Lung (tissue), 13 donors: Measurements from ENCODE around the gene FOXB2. TPM values are rescaled to one million over a fixed set of nuclear protein-coding genes. Genes with fewer than 3 reads are reported as not detected.

Experiments used
- ATAC-seq: fragments of 200-7000 bp; cut with Tn5 transposase; one replicate; pipeline ENCODE4 v1.9.1; 2020; ENCODE audit warnings: moderate number of reproducible peaks; ENCODE audit not compliant: insufficient read depth, low FRiP score
- DNase-seq, 3 donors: peaks; one replicate each; pipeline ENCODE4 v3.0.0-alpha.2; 2013 to 2017
- H3K27ac ChIP-seq, 2 donors: one replicate each; pipeline ENCODE4 v1.5.1; 2013; ENCODE audit warnings: mild to moderate bottlenecking in 2 of 2, moderate library complexity in 2 of 2, control low read depth in 1 of 2, inconsistent platforms in 1 of 2, low read depth in 1 of 2, low read length in 1 of 2
- H3K27me3 ChIP-seq, 3 donors: one replicate each; pipeline ENCODE4 v1.5.1; 2013; ENCODE audit warnings: low read length in 2 of 3; ENCODE audit not compliant: control insufficient read depth in 3 of 3, insufficient read depth in 3 of 3
- H3K36me3 ChIP-seq, 4 donors: one replicate each; pipeline ENCODE4 v1.5.1; 2013; ENCODE audit warnings: low read length in 4 of 4, mild to moderate bottlenecking in 1 of 4, moderate library complexity in 1 of 4; ENCODE audit not compliant: control insufficient read depth in 4 of 4, insufficient read depth in 4 of 4
- H3K4me1 ChIP-seq, 5 donors: one replicate each; pipeline ENCODE4 v1.5.1; 2013; ENCODE audit warnings: low read length in 5 of 5, mild to moderate bottlenecking in 2 of 5, moderate library complexity in 1 of 5; ENCODE audit not compliant: control insufficient read depth in 5 of 5, insufficient read depth in 5 of 5
- H3K4me3 ChIP-seq: one replicate; pipeline ENCODE4 v1.5.1; 2013; ENCODE audit warnings: mild to moderate bottlenecking, control low read depth, moderate library complexity
- H3K9ac ChIP-seq, 2 donors: one replicate each; pipeline ENCODE4 v1.5.1; 2013; ENCODE audit warnings: low read length in 2 of 2, control low read depth in 1 of 2; ENCODE audit not compliant: insufficient read depth in 1 of 2
- H3K9me3 ChIP-seq, 4 donors: one replicate each; pipeline ENCODE4 v1.5.1; 2013; ENCODE audit warnings: low read length in 3 of 4, mild to moderate bottlenecking in 1 of 4, moderate library complexity in 1 of 4; ENCODE audit not compliant: control insufficient read depth in 4 of 4, insufficient read depth in 3 of 4
- CTCF ChIP-seq: IDR thresholded peaks from 2 replicates; pipeline ENCODE4 v1.5.1; 2012; ENCODE audit warnings: mild to moderate bottlenecking; ENCODE audit errors: control extremely low read depth, extremely low read depth
- WGBS, 2 donors: extraction: QIAGEN DNeasy Blood & Tissue Kit; methylation state at CpG; one replicate each; pipeline ENCODE4 v1.1.7; 2013; 5-methylcytosine and 5-hydroxymethylcytosine counted together
- polyA plus RNA-seq, 2 donors: library from polyadenylated mRNA; stranded (reverse); fragments of 200-250 nt; gene quantifications; one replicate each; pipeline ENCODE4 v1.2.1, GENCODE V29; 2013
- small RNA-seq: library from RNA; depleted of rRNA; stranded (forward); fragments of <200 nt; gene quantifications from one replicate; pipeline ENCODE3, GENCODE V24; 2014; ENCODE audit warnings: low replicate concordance
- total RNA-seq, 2 donors: library from RNA; depleted of rRNA in 1 of 2; stranded (reverse); fragments of >200 nt in 1 of 2; gene quantifications; one replicate each; pipeline ENCODE4 v1.2.1, GENCODE V29; 2014 to 2021
- donor health status: control.
- donor health status: control.
- donor health status: Bipolar disorder and iron deficiency.
- donor health status: healthy.
- donor health status: DM: yes; HTN: yes; CAD: no.

FOXB2 gene
- total and polyA plus RNA-seq, 4 donors: not detected

- no peaks in the 10 kb centered on the region for H3K9me3 ChIP-seq
- no peaks in the 10 kb centered on the region for H3K27me3 ChIP-seq
- no peaks in the 10 kb centered on the region for H3K36me3 ChIP-seq
- ATAC-seq (no peak), DNase-seq (no peak)
- no peak for TF ChIP-seq CTCF
- no peak overlapping the region for H3K9ac ChIP-seq
- H3K4me1 ChIP-seq: no peaks in the 10 kb centered on the region
- H3K27ac ChIP-seq: no peak overlapping the region
- H3K4me3 ChIP-seq: no peak overlapping the region
- 80 to 85% methylated on average over 6 of the region's 6 CpGs for WGBS, 2 donors
Observed at GRCh38 chr9:77063645-77064285, 44.3 kb downstream of the FOXB2 start.

- no peaks in the 10 kb centered on the region for H3K9me3 ChIP-seq
- no peak overlapping the region for H3K27ac ChIP-seq
- H3K4me3 ChIP-seq: no peak overlapping the region
- no peaks in the 10 kb centered on the region for H3K36me3 ChIP-seq
- no peaks in the 10 kb centered on the region for H3K27me3 ChIP-seq
- no peak overlapping the region for H3K9ac ChIP-seq
- DNase-seq (no peak), ATAC-seq (no peak)
- no peak for TF ChIP-seq CTCF
- no peaks in the 10 kb centered on the region for H3K4me1 ChIP-seq
- whole genome bisulfite sequencing, 2 donors: 0 to 7% methylated on average over 1 of the region's 1 CpG
Observed at GRCh38 chr9:77066388-77066787, 46.9 kb downstream of the FOXB2 start.

Small RNA genes within 50 kb of the gene (small RNA-seq; reads per million reads assigned to genes)
- gene ATP5MFP3: not detected

Other genes with a start within 250 kb of the FOXB2 start
- gene PRUNE2, start 113.5 kb upstream of the FOXB2 start, total RNA-seq: 10 to 100 TPM; 10.6 to 18.1 TPM
- 1 to 10 TPM; 3.8 to 5.1 TPM for gene PRUNE2, start 113.5 kb upstream of the FOXB2 start, polyA plus RNA-seq
- 10 to 100 TPM; 19.3 to 58.3 TPM for gene VPS13A, start 157.9 kb downstream of the FOXB2 start, total RNA-seq
- gene VPS13A, start 157.9 kb downstream of the FOXB2 start, polyA plus RNA-seq: 10 to 100 TPM in 1 of 2 donors, 1 to 10 TPM in 1; 3.7 to 20.1 TPM